SK-N-SH (cell line): Measurements from ENCODE around the gene ADAMTS7.

ENCODE experiments used
- EZH2phosphoT487 ChIP-seq: fragments of 200-600 bp; sonication (generic); IDR thresholded peaks from 2 replicates; pipeline ENCODE4 v1.6.1; 2017; ENCODE audit warnings: low read depth, mixed run types, mild to moderate bottlenecking, antibody characterized with exemption, moderate library complexity, borderline replicate concordance
- TF ChIP-seq, protein P1 (sequence below): fragments of 200-600 bp; sonication (generic); IDR thresholded peaks from 2 replicates; pipeline ENCODE4 v1.6.1; 2017; ENCODE audit warnings: antibody characterized with exemption, mild to moderate bottlenecking, moderate library complexity

DNA sequence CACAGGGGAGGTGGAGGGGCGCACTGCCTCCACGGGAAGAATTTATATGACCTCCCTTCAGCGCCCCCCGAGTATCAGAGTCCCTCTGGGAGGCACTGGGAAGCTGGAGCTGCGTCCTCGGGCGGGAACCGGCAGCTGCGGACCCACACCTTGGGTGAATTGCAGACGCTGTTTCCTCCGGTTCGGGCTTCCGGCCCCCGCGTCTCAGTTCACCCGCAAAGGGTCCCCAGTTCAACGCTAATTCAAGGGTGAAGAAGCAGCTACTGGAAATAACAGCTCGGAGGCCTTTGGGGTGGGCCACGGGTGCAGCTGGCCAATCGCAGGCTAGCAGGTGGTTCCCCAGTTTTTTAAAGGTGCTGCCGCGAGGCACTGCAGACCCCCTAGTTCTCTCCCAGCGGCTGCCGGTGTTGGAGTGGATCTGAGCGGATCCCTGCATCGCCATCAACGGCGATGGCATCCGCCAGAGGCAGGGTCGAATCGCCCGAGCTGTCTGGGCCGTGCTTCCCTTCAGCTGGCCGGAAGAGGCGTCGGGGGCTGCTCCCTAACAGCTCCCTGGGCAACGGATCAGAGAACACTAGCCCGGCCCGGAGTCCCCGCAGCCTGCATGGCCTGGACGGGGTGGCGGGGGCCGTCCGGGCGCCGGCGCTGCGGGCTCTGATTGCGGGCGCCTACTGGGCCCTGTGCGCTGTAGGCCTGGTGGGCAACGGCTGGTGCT is 19.4 kb upstream of the ADAMTS7 start:
- TF ChIP-seq, protein P1, sequence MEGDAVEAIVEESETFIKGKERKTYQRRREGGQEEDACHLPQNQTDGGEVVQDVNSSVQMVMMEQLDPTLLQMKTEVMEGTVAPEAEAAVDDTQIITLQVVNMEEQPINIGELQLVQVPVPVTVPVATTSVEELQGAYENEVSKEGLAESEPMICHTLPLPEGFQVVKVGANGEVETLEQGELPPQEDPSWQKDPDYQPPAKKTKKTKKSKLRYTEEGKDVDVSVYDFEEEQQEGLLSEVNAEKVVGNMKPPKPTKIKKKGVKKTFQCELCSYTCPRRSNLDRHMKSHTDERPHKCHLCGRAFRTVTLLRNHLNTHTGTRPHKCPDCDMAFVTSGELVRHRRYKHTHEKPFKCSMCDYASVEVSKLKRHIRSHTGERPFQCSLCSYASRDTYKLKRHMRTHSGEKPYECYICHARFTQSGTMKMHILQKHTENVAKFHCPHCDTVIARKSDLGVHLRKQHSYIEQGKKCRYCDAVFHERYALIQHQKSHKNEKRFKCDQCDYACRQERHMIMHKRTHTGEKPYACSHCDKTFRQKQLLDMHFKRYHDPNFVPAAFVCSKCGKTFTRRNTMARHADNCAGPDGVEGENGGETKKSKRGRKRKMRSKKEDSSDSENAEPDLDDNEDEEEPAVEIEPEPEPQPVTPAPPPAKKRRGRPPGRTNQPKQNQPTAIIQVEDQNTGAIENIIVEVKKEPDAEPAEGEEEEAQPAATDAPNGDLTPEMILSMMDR, result no peak
- TF ChIP-seq EZH2phosphoT487, result no peak
